ENCODE data around the gene C10orf95.
A peak's percentile ranks its signal among the peaks of the same experiment; 100 is the strongest.

Gene C10orf95

DNA sequence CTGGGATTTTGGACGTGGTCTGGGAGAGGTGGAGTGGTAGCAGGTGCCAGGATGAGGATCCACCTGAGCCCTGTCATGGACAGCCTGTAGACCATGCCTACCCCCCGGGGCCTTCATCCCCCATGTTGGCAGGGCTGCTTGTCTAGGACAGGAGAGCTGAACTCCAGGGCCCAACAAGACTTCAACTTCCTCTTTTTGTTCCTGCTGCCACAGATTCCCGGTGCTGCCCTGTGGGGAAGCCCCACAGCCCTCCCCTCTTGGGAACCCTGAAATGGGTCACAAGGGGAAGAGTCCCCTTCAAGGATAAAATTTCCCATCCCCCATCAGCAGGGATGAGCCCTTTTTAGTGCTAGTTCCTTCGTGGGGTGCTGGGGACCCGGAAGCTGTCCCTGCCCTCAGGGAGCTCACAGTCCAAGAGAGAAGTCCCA is 17.7 kb downstream of the C10orf95 start:
- no peak for DNase-seq

- DNase-seq, result peak; percentile 98
Observed at GRCh38 chr10:102432162-102432950, 19.0 kb downstream of the C10orf95 start, which contains the start of gene CUEDC2. Gene CUEDC2 (minus strand): TSS chr10:102432574. CDS start chr10:102425188, 7,386 bp downstream.

GRCh38 chr10:102431452-102432124 is 19.8 kb downstream of the C10orf95 start:
- peak; percentile 45 for DNase-seq

DNA sequence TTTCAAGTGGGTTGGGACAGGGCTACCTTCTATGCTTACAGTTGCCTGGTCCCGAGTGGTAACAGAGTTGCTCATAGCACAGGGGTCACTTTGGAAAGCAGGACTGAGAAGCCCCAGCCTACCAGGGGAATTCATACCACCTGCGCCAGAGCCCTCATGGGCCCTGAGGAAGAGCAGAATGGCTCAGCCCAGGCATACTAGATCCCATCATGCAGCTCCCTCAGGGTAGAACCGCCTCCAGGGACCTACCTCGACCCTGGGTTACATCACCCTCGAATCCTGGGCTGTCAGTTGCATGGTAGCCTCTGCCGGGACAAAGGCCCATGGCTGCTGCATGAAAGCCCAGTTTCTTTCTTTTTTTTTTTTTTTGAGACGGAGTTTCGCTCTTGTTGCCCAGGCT is 21.9 kb downstream of the C10orf95 start:
- no peak for DNase-seq

- no peak for DNase-seq
Observed at GRCh38 chr10:102426803-102427287, 24.5 kb downstream of the C10orf95 start.

DNA sequence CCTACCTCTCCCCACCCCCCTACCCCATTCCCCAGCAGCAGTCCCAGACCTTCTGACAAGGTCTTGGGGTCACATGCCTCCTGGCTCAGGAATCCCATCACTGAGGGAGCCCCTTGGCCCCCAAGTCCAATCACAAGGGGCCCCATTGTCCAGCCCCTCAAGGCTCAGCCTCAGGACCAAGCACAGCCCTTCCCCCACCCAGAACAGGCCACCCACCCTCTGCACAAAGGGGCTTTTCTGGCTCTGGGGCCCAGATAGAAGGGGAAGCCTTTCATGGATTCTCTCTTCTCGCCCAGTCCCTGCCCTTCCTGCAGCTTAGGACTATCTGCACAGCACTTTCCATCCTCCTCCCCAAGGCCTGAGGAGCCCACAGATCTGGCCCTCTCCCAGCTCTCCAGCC is 25.9 kb downstream of the C10orf95 start:
- DNase-seq, result no peak

DNA sequence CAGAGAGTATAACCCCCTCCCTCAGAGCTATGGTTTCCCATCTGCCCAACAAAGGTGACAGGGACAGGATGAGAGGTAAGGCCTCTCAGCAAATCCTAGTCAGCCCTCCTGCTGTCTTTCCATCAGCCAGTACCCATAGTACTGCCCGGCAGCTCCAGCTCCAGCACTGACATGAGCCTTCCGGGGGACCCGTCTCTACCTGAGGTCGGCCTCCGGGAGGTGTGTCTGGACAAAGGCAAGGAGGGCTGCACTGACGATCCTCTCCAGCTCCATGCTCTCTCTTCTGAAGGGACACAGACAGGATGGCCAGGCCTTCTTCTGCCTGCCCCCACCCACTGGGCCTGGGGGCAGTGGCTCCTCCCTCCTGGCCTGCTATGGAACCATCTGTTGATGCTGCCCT is 26.4 kb downstream of the C10orf95 start:
- DNase-seq, result no peak

DNA sequence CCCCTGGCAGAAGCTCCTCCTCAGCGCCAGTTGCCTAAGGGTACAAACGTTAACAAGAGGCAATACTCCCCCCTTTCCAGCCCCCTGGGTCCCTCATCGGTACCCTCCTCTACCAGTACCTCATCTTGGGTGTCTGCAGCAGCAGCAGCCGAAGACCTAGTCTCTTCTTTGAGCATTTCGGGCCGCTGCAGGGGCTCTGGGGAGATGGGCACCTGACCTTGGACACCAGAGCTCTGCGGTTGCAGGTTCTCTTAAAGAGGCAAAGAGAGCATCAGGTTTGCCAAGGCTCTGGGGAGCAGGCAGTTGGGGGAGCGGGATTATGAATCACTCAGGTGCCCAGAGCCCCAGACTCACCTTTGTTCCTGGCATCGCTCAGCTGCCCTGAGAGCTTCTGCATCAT is 27.2 kb downstream of the C10orf95 start:
- no peak for DNase-seq

DNA sequence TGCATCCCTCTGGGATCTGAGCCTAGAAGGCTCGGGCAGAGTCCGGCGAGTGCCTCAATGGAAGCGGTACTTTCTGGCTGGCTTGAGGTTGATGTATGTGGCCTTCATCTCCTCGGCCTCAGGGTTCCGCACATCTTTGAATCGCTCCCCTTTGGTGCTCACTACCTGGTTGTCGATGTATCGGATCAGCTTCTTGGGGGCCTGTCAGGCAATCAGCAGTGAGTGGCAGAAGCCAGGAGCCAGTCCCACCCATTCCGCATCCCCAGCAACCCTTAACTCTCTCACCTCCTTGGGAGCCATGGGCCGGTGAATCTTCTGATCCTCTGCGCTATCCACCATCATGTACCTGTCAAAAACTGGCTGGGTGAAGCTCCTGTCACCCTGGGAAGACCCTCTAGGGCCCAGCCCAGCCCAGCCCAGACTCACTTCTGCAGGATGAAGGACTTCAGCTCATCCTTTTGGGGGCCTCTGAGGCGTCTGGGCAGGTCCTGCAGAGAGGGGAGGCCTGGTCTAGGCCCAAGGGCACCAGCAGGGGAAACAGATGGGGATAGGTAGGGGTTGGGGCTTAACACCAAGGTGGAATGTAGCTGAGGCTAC is 27.9 kb downstream of the C10orf95 start:
- no peak for DNase-seq

DNA sequence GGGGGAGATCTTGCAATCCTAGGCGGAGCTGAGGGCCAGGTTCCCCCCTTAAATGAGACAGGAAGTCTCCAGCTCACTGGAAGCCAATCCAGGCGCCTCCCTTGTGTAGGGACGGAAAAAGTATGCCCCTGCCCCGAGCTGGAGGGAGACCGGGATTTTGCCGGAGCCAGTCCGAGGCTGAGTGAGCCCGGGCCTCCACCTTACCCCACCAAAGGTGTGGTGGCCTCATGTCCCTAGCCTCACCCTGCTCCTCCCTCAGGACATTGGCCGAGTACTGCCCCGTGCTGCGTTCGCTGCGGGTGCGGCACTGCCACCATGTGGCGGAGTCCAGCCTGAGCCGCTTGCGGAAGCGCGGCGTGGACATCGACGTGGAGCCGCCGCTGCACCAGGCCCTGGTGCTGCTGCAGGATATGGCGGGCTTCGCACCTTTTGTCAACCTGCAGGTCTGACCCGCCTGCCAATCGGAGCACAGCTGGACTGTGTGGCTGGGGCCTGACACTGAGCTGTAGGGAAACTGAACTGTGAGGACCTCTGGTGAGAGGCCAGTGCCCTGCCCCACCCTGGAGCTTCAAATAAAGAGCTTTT is 28.7 kb downstream of the C10orf95 start:
- DNase-seq, result no peak

DNA sequence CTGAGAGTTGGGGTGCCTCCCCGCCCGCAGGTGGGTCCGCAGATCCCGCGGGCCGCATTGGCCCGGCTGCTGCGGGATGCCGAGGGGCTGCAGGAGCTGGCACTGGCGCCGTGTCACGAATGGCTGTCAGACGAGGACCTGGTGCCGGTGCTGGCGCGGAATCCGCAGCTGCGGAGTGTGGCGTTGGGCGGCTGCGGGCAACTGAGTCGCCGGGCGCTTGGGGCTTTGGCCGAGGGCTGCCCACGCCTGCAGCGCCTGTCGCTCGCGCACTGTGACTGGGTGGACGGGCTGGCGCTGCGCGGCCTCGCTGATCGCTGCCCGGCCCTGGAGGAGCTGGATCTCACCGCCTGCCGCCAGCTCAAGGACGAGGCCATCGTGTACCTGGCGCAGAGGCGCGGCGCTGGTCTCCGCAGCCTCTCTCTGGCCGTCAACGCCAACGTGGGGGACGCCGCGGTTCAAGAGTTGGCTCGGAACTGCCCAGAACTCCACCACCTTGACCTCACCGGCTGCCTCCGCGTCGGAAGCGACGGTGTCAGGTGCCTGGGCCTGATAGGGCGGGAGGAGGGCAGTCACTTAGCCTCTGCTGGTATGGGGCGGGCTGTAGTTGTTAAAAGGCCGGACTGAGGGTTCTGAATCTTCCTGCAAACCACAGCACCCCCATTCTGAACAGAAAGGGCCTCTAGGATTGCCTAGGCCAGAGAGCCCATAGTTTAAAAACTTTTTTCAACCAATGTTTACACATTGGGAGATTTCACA is 29.4 kb downstream of the C10orf95 start:
- peak; percentile 28 for DNase-seq

GRCh38 chr10:102421507-102421756 is 29.9 kb downstream of the C10orf95 start:
- no peak for DNase-seq

DNA sequence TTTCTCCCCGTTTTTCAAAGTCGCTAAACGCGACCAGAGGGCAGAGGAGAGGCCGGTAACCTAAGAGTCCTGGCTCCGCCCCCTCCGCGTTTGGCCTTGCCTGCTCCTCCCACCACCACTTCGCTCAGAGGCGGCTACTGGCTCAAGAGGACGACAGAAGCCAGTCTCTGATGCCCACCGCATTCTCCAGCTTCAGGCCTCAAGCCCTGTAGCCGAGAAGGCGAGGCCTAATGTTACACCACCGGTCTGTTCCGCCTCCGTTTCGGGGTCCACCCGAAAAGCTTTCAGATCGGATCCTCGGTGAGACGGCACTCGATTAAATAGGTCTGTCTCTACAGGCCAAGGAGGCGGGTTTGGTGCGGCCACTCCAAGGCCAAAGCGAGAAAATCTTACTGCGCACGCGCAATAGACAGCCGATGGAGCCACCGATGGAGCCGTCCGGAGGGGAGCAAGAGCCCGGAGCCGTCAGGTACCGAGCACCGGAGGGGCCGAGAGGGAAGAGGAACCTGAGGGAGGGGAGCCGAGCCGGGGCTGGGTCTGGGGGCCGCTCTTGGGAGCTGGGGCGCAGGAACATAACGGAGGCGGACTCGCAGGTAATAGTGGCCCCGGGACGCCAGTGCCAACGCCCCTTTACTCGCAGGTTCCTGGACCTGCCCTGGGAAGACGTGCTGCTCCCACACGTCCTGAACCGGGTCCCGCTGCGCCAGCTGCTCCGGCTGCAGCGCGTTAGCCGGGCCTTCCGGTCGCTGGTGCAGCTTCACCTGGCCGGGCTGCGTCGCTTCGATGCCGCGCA is 30.4 kb downstream of the C10orf95 start, which contains the start of gene FBXL15:
TSS of gene FBXL15 (plus strand) at position 123 of the 793 bp plus-strand sequence. CDS start at position 417, 294 bp downstream.
- peak; percentile 96 for DNase-seq

GRCh38 chr10:102420181-102420713 is 31.1 kb downstream of the C10orf95 start:
- no peak for DNase-seq

GRCh38 chr10:102419269-102420180 is 31.8 kb downstream of the C10orf95 start:
- peak; percentile 87 for DNase-seq

DNA sequence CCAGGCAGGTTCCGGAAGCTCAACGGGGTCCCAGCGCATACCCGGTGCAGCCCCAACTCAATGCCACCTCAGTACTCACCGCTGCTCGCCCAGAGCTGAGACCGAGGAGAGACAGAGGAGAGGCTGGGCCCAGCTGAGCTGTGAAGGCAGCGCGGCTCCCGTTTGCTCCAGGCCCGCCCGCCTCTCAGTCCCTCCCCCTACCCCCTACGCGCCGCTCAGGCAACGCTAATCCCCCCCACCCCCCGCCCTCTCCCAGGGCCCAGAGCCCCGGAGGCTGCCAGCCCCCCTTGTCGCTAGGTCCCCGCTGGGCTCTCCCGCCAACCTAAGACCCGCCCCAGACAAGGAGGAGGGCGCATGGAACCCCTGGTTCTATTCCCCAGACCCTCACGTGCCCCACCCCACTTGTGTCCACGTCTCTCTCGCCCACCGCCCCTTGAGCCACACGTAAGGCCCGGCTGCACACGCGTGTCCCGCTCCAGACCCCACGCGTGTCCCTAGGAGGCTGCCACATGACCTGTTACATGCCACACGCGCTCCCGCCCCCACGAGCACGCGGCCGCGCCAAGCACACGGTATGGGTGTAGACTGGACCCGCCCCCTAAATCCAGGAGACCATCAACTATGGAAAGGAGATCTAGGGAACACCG is 32.6 kb downstream of the C10orf95 start, which contains the start of gene PSD:
TSS of gene PSD (minus strand) at position 164 of the 647 bp plus-strand sequence. CDS start 1,747 bp downstream, outside the sequence.
- DNase-seq, result peak; percentile 88

DNA sequence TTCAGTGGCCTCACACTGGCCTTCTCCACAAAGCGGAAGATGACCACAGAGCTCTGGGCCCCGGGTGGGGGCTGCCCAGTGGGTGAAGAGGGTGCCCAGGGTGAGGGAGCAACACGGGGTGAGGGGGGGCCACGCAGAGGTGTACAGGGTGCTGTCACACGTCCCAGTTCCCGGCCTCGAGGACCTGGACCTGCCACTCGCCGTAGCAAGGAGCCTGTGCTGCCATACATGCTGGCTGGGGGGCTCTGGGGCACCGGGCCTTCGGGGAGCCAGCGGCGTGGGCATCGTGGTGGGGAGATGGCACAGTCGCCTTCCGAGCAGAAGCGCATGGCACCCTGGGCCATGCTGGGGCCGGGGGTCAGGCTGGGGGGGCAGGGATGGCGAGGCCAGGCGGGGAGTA is 34.6 kb downstream of the C10orf95 start:
- no peak for DNase-seq

- DNase-seq, result no peak
Observed at GRCh38 chr10:102416283-102416682, 35.1 kb downstream of the C10orf95 start.

DNA sequence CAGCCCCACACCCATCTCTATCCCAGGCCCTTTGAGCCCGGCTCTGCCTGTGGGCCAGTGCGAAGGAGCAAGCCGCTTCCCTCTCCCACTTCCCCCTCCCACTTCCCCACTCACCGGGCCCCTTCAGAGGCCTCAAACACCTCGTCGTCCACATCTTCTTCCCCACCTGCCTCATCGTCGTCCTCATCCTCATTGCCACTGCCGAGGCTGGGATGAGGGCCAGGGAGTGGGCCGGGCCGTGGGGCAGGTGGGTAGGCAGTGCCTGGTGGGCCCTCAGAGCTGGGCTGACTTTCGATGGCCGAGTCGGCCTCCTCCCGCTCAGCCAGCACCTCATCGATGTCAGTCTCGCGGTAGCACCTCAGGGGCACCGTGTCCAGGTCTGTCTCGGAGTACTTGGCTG is 36.6 kb downstream of the C10orf95 start:
- no peak for DNase-seq
